ENCODE measurements around the gene WNT6. TPM values are rescaled to one million over a fixed set of nuclear protein-coding genes. Genes with fewer than 3 reads are reported as not detected.

WNT6 gene
- total and polyA plus RNA-seq, 2 of the 8 experiments (the other 6 are each of a cell fraction or from before 2014, with no cell fraction given): not detected

DNA sequence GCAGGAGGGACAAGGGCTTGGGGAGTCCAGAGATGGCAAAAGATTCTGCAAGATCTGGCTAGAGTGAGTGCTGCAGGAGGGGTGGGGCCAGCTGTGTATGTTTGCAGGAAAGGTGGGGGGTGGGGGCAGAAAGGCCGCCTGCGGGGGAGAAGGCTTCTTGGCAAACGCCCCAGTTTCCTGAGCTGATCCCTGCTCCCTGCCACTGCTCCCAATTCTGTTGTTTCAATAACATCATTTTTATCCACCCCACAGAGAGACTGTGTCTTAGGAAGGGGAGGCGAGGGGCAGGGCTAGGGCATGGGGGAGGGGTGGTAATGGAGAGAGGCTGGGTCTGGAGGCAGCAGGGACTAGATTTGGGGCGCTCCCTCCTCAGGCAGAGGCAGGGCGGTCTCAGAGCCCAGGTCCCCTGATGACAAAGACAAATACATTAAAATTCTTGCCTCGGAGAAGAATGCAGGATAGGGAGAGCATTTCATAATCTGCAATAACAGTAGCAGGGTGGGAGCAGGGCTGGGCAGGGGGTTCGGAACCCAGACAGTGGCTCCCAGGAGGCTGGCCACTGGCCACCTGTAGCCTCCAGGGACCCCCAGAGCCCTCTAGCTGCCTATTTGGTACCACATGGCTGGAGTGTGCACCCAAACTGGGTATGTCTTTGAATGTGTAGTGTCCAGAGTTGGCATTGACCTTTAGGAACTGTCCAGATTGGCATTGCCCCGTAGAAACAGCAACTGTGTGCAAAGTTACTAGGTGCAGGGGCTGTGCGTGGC is 2.1 kb upstream of the WNT6 start (continued):
- no peak for TF ChIP-seq BCL11A (IDR thresholded peaks at IDR 0.05; ENCODE audit: low read depth in 2 of 2, low read length in 2 of 2)
- TF ChIP-seq RXRA (IDR thresholded peaks at IDR 0.05; ENCODE audit: insufficient read depth, low read depth, low read length): no peak
- no peak for TF ChIP-seq NRF1 (IDR thresholded peaks at IDR 0.05; ENCODE audit: low read depth, low read length)
- no peak for TF ChIP-seq RAD21 (IDR thresholded peaks at IDR 0.05 in 1 of 2, conservative IDR thresholded peaks at IDR 0.05 in 1 of 2; ENCODE audit: low read depth in 2 of 2, low read length in 2 of 2)
- TF ChIP-seq KDM5A (IDR thresholded peaks at IDR 0.05; ENCODE audit: low read length): no peak
- TF ChIP-seq ASH2L (IDR thresholded peaks at IDR 0.05; ENCODE audit: low read length): no peak
